SIG-M5 treated with dmso at 0.1 percent for 504 hours (cell line): ENCODE results near the gene ZNF200.
"Not testable (repeated sequence)": the region's sequence is repeated elsewhere in the genome, so short reads cannot be mapped to it uniquely, and the experiment has no call there.

ENCODE experiments used
- DNase-seq: peaks from one replicate; lab custom pipeline; 2025; ENCODE audit not compliant: unreplicated experiment; lab: John Stamatoyannopoulos, UW

ZNF200 gene

DNA sequence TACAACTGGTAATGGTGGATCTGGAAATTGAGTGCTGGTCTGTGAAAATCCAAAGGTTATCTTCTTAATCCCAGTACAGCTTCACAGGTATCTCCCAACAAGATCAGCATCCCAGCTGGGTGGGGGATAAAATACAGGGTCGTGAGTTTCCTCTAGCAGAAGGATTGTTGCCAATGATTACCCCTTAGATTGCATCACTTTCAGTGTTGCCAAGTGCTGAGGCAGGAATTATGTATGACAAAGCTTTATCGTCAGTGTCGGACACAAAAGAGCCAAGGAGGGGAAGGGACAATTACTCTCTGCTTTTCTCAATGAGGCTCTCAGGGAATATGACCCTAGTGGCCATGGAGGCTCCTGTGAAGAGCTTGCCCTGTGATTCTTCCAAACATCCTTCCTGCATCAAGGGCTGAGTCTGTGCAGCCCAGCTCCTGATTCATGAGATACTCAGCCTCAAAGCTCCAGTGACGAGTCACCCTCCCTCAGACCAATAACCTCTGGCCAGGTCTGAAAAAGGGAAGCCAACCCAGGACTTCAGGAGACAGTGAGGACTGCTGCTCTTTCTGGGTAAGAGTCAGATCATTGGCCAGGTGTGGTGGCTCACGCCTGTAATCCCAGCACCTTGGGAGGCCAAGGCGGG lies 31.9 kb downstream of the ZNF200 start:
- no peak for DNase-seq

DNA sequence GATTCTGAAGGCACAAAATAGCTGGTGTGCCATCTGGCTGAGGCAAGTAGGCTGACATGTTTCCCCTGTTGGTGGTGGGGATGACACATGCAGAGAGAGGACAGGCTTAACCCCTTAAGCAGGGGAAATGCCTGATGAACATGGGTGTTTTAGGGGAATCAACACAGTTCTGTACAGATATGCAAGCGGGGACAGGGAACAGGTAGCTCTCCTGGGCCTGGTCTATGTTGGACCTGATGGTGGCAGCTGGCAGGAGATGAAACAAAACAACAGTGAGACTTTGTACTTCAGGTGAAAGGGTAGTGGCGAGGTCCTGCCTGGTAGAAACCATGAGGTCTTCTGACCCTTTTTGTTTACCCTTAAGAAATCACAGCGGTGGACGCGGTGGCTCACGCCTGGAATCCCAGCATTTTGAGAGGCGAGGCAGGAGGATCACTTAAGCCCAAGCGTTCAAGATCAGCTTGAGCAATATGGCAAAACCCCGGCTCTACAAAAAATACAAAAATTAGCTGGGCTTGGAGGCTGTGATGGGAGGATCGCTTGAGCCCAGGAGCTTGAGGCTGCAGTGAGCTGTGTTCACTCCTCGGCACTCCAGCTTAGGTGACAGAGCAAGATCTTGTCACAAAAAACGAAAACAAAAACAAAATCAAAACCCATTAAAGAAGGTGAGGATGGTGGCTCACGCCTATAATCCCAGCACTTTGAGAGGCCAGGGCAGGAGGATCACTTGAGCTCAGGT lies 36.5 kb downstream of the ZNF200 start:
- no peak for DNase-seq

GRCh38 chr16:3197694-3198333 lies 37.1 kb downstream of the ZNF200 start:
- not testable (repeated sequence) for DNase-seq

DNA sequence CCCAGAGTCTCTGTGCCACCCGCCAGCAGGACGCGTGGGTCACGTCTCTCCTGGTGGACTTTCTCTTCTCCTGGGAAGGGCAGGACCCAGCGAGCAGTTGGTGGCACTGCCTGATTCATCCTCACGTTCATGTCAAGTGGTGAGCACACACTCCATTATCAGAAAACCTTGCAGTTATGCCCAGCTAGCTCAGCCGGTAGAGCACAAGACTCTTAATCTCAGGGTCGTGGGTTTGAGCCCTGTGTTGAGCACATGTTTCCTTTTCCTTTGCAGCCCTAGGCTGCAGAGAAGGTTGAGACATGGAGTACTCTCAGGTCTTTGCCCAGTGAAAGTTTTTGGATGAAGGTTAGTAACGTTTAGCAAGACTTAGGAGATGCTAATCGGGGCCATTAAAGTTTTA lies 39.0 kb downstream of the ZNF200 start:
- DNase-seq, result no peak

DNA sequence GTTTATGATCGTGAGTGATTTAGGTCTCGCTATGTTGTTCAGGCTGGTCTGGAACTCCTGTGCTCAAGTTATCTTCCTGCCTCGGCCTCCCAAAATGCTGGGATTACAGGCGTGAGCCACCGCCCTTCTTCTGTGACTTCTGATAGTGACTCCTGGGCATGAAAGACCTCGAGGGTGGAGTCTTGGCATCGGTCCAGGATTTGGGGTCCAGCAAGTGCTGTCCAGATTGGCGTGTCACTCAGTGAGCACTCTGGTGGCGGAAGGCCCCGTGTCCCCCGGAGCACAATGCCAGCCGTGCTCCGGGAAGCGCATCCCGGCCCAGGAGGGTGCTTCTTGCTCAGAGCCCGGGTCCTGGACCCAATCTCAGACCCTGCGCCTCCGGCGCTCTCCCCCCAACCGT lies 40.2 kb downstream of the ZNF200 start:
- no peak for DNase-seq

DNA sequence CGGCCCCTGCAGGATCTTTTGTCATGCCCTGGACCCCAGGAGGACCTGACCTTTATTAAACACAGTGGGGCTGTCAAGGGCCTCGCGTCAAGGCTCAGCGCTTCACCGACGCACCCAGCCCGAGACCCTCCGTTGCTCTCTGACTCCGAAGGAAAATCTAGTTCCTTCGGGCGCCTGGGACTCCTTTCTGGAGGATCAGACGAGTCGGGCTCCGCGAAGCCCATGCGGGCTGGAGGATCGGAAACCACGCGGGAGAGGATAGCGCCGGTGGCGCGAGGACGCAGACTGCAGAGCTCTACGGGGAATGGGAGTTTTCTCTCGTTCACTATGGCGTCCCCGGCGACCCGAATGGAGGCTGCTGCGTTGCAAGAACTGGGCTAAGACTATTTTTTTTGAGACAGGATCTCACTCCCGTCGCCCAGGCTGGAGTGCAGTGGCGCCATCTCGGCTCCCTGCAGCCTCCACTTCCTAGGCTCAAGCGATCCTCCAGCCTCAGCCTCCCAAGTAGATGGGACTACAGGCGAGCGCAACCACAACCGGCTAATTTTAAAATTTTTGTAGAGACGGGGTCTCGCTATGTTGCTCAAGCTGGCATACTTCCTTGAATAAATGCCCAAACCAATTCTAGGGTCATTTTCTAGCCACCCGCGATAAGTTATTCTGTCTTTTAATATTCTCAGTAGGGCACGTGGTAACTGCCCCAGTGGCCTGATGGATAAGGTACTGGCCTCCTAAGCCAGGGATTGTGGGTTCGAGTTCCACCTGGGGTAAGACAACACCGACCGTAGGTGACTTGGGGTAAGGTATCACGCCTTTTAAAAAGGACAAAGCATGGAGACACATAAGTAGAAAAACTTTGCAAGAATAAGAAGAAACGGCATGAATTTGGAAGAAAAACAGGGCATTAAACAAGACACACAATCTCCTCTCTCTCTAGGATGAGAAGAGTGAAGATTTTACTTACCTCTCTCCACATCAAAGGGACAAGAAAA lies 41.4 kb downstream of the ZNF200 start:
- no peak for DNase-seq

DNA sequence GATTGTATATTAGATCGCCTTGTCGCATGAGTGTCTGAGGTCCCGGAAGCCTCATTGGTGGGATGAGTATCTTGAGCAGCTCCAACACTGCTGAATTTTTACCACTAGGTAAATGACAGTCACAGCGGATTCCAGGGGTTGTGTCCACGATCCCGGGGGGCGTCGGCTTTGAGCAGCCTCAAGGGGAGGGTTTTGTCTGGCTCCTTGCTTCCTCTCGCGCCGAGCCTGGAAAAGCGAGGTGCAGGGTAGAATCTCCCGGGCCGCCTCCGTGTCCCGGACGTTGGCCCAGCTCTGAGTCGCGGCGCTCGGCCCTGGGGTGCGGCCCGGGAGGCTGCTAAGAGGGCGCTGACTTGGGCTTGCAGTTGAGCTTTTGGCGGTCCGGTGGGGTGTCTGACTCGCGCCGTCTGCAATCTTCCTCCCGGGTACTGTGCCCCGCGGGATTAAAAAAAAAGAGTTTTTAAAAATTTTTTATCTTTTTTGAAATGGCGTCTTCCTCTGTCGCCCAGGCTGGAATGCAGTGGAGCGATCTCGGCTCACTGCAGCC lies 42.4 kb downstream of the ZNF200 start:
- no peak for DNase-seq

GRCh38 chr16:3190949-3191353 lies 44.0 kb downstream of the ZNF200 start:
- DNase-seq, result no peak

- DNase-seq, result no peak
These were observed 45.1 kb downstream of the ZNF200 start for GRCh38 chr16:3189869-3190268.

GRCh38 chr16:3188925-3189825 lies 45.8 kb downstream of the ZNF200 start:
- DNase-seq, result peak; percentile 25

DNA sequence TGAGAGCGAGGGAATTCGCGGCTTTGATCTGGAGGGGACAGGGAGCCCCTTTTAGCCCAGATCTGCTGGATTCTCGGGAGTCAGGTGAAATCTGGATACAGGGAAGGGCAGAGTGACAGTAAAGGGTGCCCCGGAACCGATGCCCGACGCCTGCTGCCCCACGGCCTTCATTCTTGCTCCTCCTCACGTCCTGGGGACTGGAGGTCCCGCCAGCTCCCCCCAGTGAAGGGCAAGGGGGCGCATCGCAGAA lies 46.4 kb downstream of the ZNF200 start:
- no peak for DNase-seq

DNA sequence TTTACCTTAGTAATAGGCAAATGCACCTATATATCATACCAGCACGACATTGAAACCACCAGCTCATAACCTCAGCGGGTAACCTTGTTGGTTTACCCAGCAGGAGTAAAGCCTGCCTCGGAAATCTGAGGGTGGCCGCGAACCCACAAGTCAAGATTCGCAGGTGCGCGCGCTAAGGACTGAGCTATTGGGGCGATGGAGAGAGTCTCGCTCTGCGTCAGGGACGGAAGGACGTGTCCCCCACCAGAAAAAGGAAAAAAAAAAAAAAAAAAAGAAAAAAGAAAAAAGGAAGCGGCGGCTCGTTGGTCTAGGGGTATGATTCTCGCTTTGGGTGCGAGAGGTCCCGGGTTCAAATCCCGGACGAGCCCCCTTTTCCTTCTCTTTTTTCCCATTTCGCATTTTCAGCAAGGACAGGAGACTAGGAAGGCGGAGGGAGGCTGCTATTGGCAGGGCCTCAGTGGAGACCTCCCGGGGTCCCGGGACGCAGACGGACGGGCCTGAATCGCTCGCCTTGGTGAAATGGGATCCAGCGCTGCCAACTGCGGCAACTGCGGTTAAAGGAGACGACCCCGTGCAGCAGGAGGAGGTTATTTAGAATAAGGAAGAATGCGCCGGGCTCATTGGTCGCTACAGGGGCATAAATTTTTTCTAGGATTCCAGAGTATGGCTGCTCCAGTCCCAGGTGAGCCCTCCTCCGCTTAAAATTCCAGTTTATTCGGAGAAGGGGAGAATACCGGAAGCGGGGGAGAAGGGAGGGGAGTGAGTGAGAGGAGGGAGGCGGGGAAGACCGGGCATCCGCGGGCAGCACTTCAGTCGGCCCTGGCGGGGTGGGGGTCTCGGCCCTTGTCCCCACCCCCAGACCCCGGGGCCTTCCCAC lies 46.9 kb downstream of the ZNF200 start, which contains the start of gene OR1F1:
Gene OR1F1, plus strand, starts transcription at position 407 of the 877 bp plus-strand sequence.
- peak; percentile 39 for DNase-seq

DNA sequence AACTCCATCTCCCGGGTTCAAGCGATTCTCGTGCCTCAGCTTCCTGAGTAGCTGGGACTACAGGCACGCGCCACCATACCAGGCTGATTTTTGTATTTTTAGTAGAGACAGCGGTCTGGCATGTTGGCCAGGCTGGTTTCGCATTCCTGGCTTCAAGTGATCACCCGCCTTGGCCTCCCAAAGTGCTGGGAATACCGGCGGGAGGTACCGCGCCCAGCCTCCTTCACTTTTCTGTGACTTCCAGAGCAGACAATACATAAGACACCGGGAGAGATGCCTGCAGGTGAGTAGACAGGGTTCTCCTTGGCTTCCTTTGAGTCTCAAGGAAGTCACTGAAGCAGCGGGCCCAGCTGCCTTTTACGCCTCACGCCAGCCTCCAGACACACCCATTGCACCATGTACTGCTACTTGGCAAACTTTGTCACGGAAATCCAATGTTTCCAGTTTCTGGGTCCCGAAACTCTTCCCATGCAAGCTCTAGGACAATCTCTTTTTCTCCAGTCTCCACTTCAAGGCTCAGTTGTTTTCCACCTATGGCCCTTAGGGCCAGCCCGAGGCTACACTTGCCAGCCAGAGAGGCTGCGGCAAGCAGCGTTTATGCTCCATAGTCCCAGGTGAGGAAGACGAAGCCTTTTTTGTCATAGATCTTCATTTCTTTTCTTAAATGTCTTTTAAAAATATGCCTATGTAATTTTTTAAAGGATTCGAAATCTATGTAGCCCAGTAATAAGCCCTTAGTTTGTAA lies 47.8 kb downstream of the ZNF200 start:
- DNase-seq, result no peak

GRCh38 chr16:3183445-3184139 lies 51.4 kb downstream of the ZNF200 start:
- DNase-seq, result no peak

DNA sequence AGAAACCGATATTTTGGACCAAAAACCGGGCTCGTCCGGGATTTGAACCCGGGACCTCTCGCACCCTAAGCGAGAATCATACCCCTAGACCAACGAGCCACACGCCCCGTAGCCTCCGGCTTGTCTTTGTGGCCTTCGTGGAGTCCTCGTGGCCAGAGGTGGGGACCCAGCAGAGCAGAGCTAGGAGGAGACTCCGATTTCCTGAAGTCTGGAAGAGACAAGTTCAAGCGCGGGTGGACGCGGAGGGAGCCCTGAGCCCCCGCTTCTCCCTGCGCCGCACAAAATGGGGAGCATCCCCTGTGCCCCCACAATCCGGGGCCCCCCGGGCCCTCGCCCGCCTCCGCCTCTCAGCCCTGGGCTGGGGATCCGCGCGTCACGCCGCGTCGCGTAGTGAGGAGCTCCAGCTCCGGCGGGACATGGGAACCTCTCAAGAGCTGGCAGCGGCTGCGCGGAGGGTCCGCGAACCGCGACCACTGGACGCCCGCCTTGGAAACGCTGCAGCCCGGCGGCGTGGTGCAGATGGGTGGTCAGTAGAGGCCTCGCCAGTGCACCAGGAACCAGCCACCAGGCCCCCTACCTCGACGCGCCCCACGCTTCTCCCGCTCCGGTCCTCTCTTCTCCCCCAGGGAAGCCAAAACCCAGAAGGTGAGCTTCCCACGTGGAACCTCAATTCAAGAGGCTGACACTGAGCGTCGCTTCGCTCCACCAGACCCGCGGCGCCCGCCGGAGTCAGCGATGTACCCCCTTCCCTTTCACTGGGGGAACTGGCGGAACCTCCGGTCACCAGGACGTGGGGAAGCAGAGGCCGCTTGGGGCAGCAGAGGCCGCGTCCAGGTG lies 52.1 kb downstream of the ZNF200 start:
- no peak for DNase-seq

- not testable (repeated sequence) for DNase-seq
These were observed 52.7 kb downstream of the ZNF200 start for GRCh38 chr16:3182293-3182607.

GRCh38 chr16:3180445-3180878 lies 54.5 kb downstream of the ZNF200 start:
- DNase-seq, result no peak
